Amygdala (tissue), 56 donors: ENCODE results near the gene SLC5A10.

Source experiments
- DNase-seq, 56 donors: peaks; one replicate each; lab custom pipeline; 2025; lab: John Stamatoyannopoulos, UW

SLC5A10 gene

DNA sequence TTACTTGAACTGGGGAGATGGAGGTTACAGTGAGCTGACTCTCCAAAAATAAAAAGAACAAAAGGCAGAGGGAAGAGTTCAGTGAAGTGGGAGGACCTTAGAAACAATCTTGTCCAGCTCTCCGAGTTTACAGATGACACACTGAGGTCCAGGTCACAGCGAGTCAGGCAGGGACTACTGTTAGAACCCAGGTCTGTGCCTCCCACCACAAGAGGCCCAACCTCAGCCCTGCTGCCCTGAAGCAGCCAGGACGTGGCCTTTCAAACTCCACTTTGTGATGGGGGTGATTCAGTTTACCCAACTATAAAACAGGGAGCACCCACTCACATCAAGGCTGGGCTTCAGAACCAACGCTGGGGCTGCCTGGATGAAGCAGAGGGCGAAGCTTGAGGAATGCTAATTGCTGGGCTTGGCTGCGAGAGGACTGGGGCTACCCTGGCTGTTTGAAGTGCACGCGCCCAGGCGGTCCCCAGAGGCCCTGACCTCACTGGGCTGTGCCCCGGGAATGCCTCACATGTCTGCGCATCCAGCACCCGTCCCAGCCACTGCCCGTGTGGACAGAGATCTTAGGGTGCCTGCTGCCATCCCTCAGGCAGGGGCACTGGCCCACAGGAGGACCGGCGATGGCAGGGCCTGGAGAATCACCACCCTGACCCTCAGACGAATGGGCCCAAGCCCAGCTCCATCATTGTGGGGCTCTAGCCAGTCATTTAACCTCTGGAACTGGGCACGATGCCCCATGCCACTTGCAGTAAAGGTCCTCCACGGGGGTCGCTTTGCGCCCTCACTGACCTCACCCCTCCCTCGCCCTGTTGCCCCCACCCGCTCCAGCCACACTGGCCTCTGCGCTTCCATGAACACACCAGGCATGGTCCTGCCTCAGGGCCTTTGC is 11.4 kb downstream of the SLC5A10 start:
- DNase-seq, result no peak

DNA sequence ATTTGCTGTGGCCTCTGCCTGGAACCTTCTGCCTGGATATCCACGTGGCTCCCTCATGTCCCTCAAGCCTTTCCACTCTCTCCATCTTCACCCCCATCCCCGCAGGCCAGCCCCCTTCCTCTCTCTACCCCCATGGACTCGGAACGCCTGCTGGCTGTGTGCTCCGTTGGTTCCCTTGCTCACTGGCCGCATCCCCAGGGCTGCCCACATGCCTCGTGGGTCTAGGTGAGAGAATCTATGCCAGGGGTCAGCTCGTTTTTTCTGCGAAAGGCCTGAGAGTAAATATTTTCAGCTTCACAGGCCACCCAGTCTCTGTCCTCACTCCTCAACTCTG is 12.0 kb downstream of the SLC5A10 start:
- DNase-seq, result no peak

DNA sequence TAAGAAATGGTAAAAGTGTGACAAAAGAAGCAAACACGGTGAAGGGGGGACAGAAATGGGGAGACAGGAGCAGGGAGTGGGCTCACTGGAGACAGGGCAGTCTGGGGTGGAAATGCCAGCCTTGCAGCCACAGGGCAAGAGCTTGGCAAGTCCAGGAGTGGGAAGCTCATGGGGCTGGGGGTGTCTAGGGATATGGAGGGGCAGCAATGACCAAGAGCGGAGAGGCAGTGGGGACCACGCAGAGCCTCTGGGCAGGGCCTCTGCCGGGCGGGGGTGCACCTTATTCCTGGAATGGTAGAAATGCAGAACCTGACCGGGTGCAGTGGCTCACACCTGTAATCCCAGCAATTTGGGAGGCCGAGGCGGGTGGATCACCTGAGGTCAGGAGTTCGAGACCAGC is 12.6 kb downstream of the SLC5A10 start:
- no peak for DNase-seq

GRCh38 chr17:18965530-18966236 is 13.7 kb downstream of the SLC5A10 start:
- DNase-seq, result no peak

GRCh38 chr17:18966831-18967624 is 15.1 kb downstream of the SLC5A10 start:
- no peak for DNase-seq

- DNase-seq, result no peak
These were observed 16.0 kb downstream of the SLC5A10 start for GRCh38 chr17:18967916-18968315.

DNA sequence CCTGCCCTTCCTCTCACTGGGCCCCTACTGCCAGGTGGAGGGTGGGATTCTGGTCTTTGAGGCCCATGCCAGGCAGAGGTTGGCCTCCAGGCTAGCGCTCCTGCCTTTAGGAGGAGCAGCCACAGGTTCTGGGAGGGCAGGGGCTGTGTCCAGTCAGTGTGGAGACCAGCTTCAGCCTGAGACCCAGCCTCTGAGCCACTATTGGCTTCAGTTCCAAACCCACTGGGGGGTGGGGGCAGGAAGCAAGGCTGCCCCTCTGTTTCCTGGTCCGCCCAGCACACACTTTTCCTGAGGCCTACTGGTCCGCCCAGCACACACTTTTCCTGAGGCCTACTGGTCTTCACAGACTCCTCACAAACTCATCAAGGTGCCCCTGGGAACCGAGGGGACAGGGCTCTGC is 16.4 kb downstream of the SLC5A10 start:
- no peak for DNase-seq

GRCh38 chr17:18968945-18969887 is 17.3 kb downstream of the SLC5A10 start:
- DNase-seq, result no peak

- no peak for DNase-seq
These were observed 18.9 kb downstream of the SLC5A10 start for GRCh38 chr17:18970582-18971480.

- no peak for DNase-seq
These were observed 19.8 kb downstream of the SLC5A10 start for GRCh38 chr17:18971801-18972200.

DNA sequence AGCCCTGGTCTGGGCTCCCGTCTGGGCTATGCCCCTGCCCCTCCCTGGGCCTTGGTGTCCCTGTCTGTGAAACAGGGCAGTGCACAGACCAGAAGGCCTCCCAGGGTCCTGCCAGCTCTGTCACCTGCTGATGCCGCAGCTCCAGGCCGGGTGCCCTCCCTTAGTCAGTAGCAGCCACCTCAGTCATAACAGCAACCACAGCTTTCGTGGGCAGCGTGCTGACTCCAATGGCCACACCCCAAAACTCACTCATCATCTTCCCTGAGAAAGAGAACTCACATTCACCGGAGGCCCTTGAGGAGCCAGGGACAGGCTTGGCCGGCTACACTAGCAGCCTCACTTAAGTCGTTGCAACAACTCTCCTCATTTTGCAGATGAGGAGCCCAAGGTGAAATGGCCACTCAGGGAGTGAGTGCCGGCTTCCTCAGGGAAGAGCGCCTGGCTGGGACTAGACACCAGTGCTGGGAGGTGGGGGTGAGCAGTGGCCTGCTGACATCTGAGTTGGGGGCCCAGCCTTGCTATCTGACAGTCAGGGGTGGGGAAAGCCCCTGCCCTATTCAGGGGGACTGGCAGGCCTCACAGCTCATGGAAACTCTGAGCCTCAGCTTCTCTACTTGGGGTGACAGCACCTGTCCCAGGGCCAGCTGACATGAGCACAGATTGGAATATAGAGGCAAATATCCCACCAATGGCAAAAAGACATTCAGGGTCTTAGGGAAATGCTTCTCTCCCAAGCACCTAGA is 22.6 kb downstream of the SLC5A10 start:
- no peak for DNase-seq

DNA sequence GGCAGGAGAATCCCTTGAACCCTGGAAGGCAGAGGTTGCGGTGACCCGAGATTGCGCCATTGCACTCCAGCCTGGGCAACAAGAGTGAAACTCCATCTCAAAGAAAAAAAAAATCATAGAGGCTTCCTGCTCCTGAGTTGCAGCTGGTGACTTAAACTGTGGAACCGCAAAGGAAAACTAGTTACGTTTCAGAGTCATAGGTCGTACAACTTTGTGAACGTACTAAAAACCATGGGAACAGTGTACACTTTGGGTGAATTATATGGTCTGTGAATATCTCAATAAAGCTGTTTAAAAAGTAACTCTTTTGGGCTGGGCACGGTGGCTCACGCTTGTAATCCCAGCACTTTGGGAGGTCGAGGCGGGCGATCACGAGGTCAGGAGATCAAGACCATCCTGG is 23.6 kb downstream of the SLC5A10 start:
- DNase-seq, result no peak

DNA sequence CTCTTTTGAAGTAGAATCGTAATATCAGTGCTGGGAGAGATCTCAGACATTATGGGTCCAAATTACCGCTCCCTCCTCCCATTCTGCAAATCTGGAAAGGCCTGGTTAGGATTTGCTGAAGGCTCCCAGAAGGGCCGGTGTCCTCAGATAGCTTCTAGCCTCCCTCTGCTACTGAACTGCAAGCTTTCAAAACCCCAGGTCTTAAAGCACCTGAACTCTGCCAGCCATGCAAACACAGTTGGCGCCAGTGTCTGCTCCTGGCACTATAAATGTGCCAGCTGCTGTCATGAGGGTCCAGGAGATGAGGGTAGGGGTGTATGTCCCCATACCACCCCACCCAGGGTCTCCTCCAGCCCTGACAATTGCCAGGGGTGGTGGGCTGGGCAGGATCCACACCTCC is 24.2 kb downstream of the SLC5A10 start:
- no peak for DNase-seq

- no peak for DNase-seq
These were observed 25.1 kb downstream of the SLC5A10 start for GRCh38 chr17:18977021-18977420.

- DNase-seq, result no peak
These were observed 25.7 kb downstream of the SLC5A10 start for GRCh38 chr17:18977646-18978045.

GRCh38 chr17:18978050-18978449 is 26.1 kb downstream of the SLC5A10 start:
- no peak for DNase-seq

- DNase-seq, result no peak
These were observed 26.7 kb downstream of the SLC5A10 start for GRCh38 chr17:18978655-18979054.

- DNase-seq, result no peak
These were observed 28.8 kb downstream of the SLC5A10 start for GRCh38 chr17:18980682-18981334.
